ENCODE measurements around the gene MYRIP. TPM values are rescaled to one million over a fixed set of nuclear protein-coding genes. Genes with fewer than 3 reads are reported as not detected.

MYRIP gene
- total and polyA plus RNA-seq, 4 experiments from 2014 or later = not detected

GRCh38 chr3:39855517-39855916, 46.1 kb downstream of the MYRIP start:
- intact Hi-C loops (cut with micrococcal nuclease) = no loop called here
- no peaks in the 10 kb centered on the region for H3K9me3 ChIP-seq (ENCODE audit: control insufficient read depth in 1 of 2, low read length in 2 of 2)
- H3K4me1 ChIP-seq (ENCODE audit: insufficient read depth, low read length) = no peaks in the 10 kb centered on the region
- CTCF ChIA-PET (ENCODE audit: partially characterized antibody) = no interaction called here
- DNase-seq = no peak
- Mint-ChIP-seq H3K4me3 (no peak overlapping the region), H3K27me3 (peaks cover 0 to 1% of the 10 kb centered on the region in 2 donors), H3K4me1 (no peaks in the 10 kb centered on the region), H3K9me3 (peaks cover 0 to 19% (median 10%) of the 10 kb centered on the region in 8 donors), H3K36me3 (no peaks in the 10 kb centered on the region), H3K27ac (no peak overlapping the region)
- no peaks in the 10 kb centered on the region for H3K27me3 ChIP-seq (ENCODE audit: insufficient read depth, low read length)
- H3K4me3 ChIP-seq (ENCODE audit: low read length in 2 of 2) = no peak overlapping the region
- no peak overlapping the region for H3K27ac ChIP-seq (ENCODE audit: low read depth, low read length)
- no peaks in the 10 kb centered on the region for H3K36me3 ChIP-seq (ENCODE audit: insufficient read depth, low read length)
- POLR2A ChIA-PET (ENCODE audit: partially characterized antibody) = no interaction called here

DNA sequence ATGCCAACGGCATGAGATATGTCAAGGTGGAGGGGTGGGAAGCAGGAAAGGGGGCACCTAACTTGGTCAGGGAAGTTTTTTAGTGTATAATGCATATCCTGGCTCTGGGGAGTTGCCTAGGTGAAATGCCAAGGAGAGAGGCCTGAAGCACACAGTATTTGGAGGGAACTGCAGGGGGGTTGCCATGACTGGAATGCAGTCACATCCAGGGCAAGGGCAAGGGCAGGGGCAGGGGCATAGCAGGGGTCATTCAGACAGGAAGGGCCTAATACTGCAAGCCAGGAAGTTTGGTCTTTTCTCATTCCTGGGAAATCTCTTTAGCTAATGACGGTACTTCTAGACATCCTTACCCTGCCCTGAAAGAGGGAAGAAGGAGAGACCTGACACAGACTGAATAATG, 60.5 kb downstream of the MYRIP start:
- no peaks in the 10 kb centered on the region for H3K36me3 ChIP-seq (ENCODE audit: insufficient read depth, low read length)
- no peak for DNase-seq
- no peak overlapping the region for H3K27ac ChIP-seq (ENCODE audit: low read depth, low read length)
- H3K27me3 ChIP-seq (ENCODE audit: insufficient read depth, low read length) = no peaks in the 10 kb centered on the region
- no peaks in the 10 kb centered on the region for H3K36me3 Mint-ChIP-seq
- ChIA-PET POLR2A (ENCODE audit: partially characterized antibody) (no interaction called here), CTCF (ENCODE audit: partially characterized antibody) (no interaction called here)
- intact Hi-C loops (cut with micrococcal nuclease) = no loop called here
- no peaks in the 10 kb centered on the region for H3K27me3 Mint-ChIP-seq
- H3K4me3 Mint-ChIP-seq = no peak overlapping the region
- H3K4me3 ChIP-seq (ENCODE audit: low read length in 2 of 2) = no peak overlapping the region
- H3K4me1 Mint-ChIP-seq = no peaks in the 10 kb centered on the region
- H3K27ac Mint-ChIP-seq = no peak overlapping the region
- peaks cover 0 to 2% of the 10 kb centered on the region in 2 donors for H3K9me3 ChIP-seq (ENCODE audit: control insufficient read depth in 1 of 2, low read length in 2 of 2)
- H3K4me1 ChIP-seq (ENCODE audit: insufficient read depth, low read length) = no peaks in the 10 kb centered on the region
- peaks cover 0 to 13% (median under 1%) of the 10 kb centered on the region in 8 donors for H3K9me3 Mint-ChIP-seq

DNA sequence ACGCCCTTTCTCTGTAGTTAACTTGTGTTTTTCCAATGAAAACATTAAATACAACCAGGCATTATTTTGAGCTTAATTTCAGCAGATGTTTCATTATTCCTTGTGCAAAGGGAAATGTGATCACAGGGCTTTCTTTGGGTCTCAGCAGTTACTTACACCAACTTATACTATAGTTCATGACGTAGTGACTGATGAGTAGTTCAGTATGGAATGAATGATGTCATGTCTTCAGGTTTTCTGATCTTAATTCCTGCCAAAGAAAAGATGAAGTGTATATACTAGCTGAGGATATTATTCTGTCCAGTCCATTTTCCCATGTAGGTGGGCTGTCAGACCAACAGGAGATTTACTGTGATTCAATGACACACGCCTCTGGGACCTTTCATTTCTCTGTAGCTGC, 61.3 kb downstream of the MYRIP start:
- H3K9me3 Mint-ChIP-seq = peaks cover 0 to 13% (median under 1%) of the 10 kb centered on the region in 8 donors
- Histone ChIP-seq H3K36me3 (ENCODE audit: insufficient read depth, low read length) (no peaks in the 10 kb centered on the region), H3K4me3 (ENCODE audit: low read length in 2 of 2) (no peak overlapping the region), H3K9me3 (ENCODE audit: control insufficient read depth in 1 of 2, low read length in 2 of 2) (peaks cover 0 to 2% of the 10 kb centered on the region in 2 donors), H3K27me3 (ENCODE audit: insufficient read depth, low read length) (no peaks in the 10 kb centered on the region), H3K27ac (ENCODE audit: low read depth, low read length) (no peak overlapping the region), H3K4me1 (ENCODE audit: insufficient read depth, low read length) (no peaks in the 10 kb centered on the region)
- intact Hi-C loops (cut with micrococcal nuclease) = no loop called here
- no peak for DNase-seq
- POLR2A ChIA-PET (ENCODE audit: partially characterized antibody) = no interaction called here
- no peaks in the 10 kb centered on the region for H3K27me3 Mint-ChIP-seq
- H3K27ac Mint-ChIP-seq = no peak overlapping the region
- no peaks in the 10 kb centered on the region for H3K36me3 Mint-ChIP-seq
- H3K4me3 Mint-ChIP-seq = no peak overlapping the region
- H3K4me1 Mint-ChIP-seq = no peaks in the 10 kb centered on the region
- CTCF ChIA-PET (ENCODE audit: partially characterized antibody) = no interaction called here

DNA sequence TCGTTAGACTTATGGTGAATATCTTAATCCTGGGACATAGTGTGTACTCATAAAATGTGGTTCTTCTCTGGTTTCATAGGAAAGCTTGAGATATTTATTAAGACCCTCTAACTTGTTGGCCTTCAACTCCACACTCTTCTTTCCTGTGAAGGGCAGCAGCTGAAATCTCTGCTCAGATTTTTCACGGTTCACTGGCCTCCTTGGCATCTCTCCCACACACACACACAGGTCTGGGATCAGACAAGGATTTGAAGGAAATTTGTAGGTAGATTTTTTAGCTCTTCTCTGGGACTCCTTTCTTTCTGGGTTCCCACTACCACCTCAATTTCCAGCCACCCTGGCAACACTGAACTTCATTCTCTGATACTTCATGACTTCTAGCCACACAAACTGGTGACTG, 70.2 kb downstream of the MYRIP start:
- Mint-ChIP-seq H3K27me3 (peaks cover 0 to 4% of the 10 kb centered on the region in 2 donors), H3K27ac (no peak overlapping the region), H3K36me3 (no peaks in the 10 kb centered on the region), H3K4me3 (no peak overlapping the region), H3K4me1 (no peaks in the 10 kb centered on the region), H3K9me3 (peaks cover 2 to 17% (median 5%) of the 10 kb centered on the region in 8 donors)
- no peak overlapping the region for H3K4me3 ChIP-seq (ENCODE audit: low read length in 2 of 2)
- H3K27ac ChIP-seq (ENCODE audit: low read depth, low read length) = no peak overlapping the region
- H3K4me1 ChIP-seq (ENCODE audit: insufficient read depth, low read length) = no peaks in the 10 kb centered on the region
- POLR2A ChIA-PET (ENCODE audit: partially characterized antibody) = no interaction called here
- CTCF ChIA-PET (ENCODE audit: partially characterized antibody) = no interaction called here
- H3K27me3 ChIP-seq (ENCODE audit: insufficient read depth, low read length) = no peaks in the 10 kb centered on the region
- no peak for DNase-seq
- no peaks in the 10 kb centered on the region for H3K9me3 ChIP-seq (ENCODE audit: control insufficient read depth in 1 of 2, low read length in 2 of 2)
- no peaks in the 10 kb centered on the region for H3K36me3 ChIP-seq (ENCODE audit: insufficient read depth, low read length)
- intact Hi-C loops (cut with micrococcal nuclease) = no loop called here

- Mint-ChIP-seq H3K27ac (no peak overlapping the region), H3K9me3 (peaks cover 0 to 17% (median 4%) of the 10 kb centered on the region in 8 donors), H3K27me3 (peaks cover 0 to 6% of the 10 kb centered on the region in 2 donors), H3K36me3 (no peaks in the 10 kb centered on the region), H3K4me1 (no peaks in the 10 kb centered on the region), H3K4me3 (no peak overlapping the region)
- no peak overlapping the region for H3K27ac ChIP-seq (ENCODE audit: low read depth, low read length)
- H3K9me3 ChIP-seq (ENCODE audit: control insufficient read depth in 1 of 2, low read length in 2 of 2) = no peaks in the 10 kb centered on the region
- DNase-seq = no peak
- no peaks in the 10 kb centered on the region for H3K36me3 ChIP-seq (ENCODE audit: insufficient read depth, low read length)
- ChIA-PET POLR2A (ENCODE audit: partially characterized antibody) (no interaction called here), CTCF (ENCODE audit: partially characterized antibody) (no interaction called here)
- intact Hi-C loops (cut with micrococcal nuclease) = no loop called here
- no peaks in the 10 kb centered on the region for H3K27me3 ChIP-seq (ENCODE audit: insufficient read depth, low read length)
- no peak overlapping the region for H3K4me3 ChIP-seq (ENCODE audit: low read length in 2 of 2)
- H3K4me1 ChIP-seq (ENCODE audit: insufficient read depth, low read length) = no peaks in the 10 kb centered on the region
Measured at GRCh38 chr3:39882111-39882510, 72.7 kb downstream of the MYRIP start.

- intact Hi-C loops (cut with micrococcal nuclease) = no loop called here
- Mint-ChIP-seq H3K9me3 (peaks cover 0 to 9% (median 0%) of the 10 kb centered on the region in 8 donors), H3K4me3 (no peak overlapping the region), H3K4me1 (no peaks in the 10 kb centered on the region), H3K36me3 (no peaks in the 10 kb centered on the region), H3K27ac (no peak overlapping the region), H3K27me3 (no peaks in the 10 kb centered on the region)
- Histone ChIP-seq H3K27ac (ENCODE audit: low read depth, low read length) (no peak overlapping the region), H3K27me3 (ENCODE audit: insufficient read depth, low read length) (no peaks in the 10 kb centered on the region), H3K4me1 (ENCODE audit: insufficient read depth, low read length) (no peaks in the 10 kb centered on the region), H3K4me3 (ENCODE audit: low read length in 2 of 2) (no peak overlapping the region), H3K9me3 (ENCODE audit: control insufficient read depth in 1 of 2, low read length in 2 of 2) (no peaks in the 10 kb centered on the region), H3K36me3 (ENCODE audit: insufficient read depth, low read length) (no peaks in the 10 kb centered on the region)
- no peak for DNase-seq
- ChIA-PET POLR2A (ENCODE audit: partially characterized antibody) (no interaction called here), CTCF (ENCODE audit: partially characterized antibody) (no interaction called here)
Measured at GRCh38 chr3:39892068-39892467, 82.7 kb downstream of the MYRIP start.

- Mint-ChIP-seq H3K36me3 (no peaks in the 10 kb centered on the region), H3K27ac (no peak overlapping the region), H3K27me3 (no peaks in the 10 kb centered on the region), H3K9me3 (peaks cover 0 to 4% (median 0%) of the 10 kb centered on the region in 8 donors), H3K4me1 (no peaks in the 10 kb centered on the region), H3K4me3 (no peak overlapping the region)
- Histone ChIP-seq H3K4me3 (ENCODE audit: low read length in 2 of 2) (no peak overlapping the region), H3K27me3 (ENCODE audit: insufficient read depth, low read length) (no peaks in the 10 kb centered on the region), H3K27ac (ENCODE audit: low read depth, low read length) (no peak overlapping the region), H3K9me3 (ENCODE audit: control insufficient read depth in 1 of 2, low read length in 2 of 2) (no peaks in the 10 kb centered on the region), H3K36me3 (ENCODE audit: insufficient read depth, low read length) (no peaks in the 10 kb centered on the region), H3K4me1 (ENCODE audit: insufficient read depth, low read length) (no peaks in the 10 kb centered on the region)
- intact Hi-C loops (cut with micrococcal nuclease) = no loop called here
- ChIA-PET POLR2A (ENCODE audit: partially characterized antibody) (no interaction called here), CTCF (ENCODE audit: partially characterized antibody) (no interaction called here)
- no peak for DNase-seq
Measured at GRCh38 chr3:39896184-39896583, 86.8 kb downstream of the MYRIP start.

GRCh38 chr3:39900462-39901002, 91.1 kb downstream of the MYRIP start:
- Mint-ChIP-seq H3K27me3 (no peaks in the 10 kb centered on the region), H3K4me1 (no peaks in the 10 kb centered on the region), H3K4me3 (no peak overlapping the region), H3K9me3 (no peaks in the 10 kb centered on the region), H3K36me3 (no peaks in the 10 kb centered on the region), H3K27ac (no peak overlapping the region)
- intact Hi-C loops (cut with micrococcal nuclease) = no loop called here
- H3K4me3 ChIP-seq (ENCODE audit: low read length in 2 of 2) = no peak overlapping the region
- no peaks in the 10 kb centered on the region for H3K36me3 ChIP-seq (ENCODE audit: insufficient read depth, low read length)
- no peaks in the 10 kb centered on the region for H3K9me3 ChIP-seq (ENCODE audit: control insufficient read depth in 1 of 2, low read length in 2 of 2)
- no peak overlapping the region for H3K27ac ChIP-seq (ENCODE audit: low read depth, low read length)
- ChIA-PET POLR2A (ENCODE audit: partially characterized antibody) (no interaction called here), CTCF (ENCODE audit: partially characterized antibody) (no interaction called here)
- no peak for DNase-seq
- no peaks in the 10 kb centered on the region for H3K27me3 ChIP-seq (ENCODE audit: insufficient read depth, low read length)
- H3K4me1 ChIP-seq (ENCODE audit: insufficient read depth, low read length) = no peaks in the 10 kb centered on the region

Data from CD4-positive, alpha-beta memory T cell (primary cell).